Caki2 (cell line): ENCODE measurements around the gene SORCS1. TPM values are rescaled to one million over a fixed set of nuclear protein-coding genes. Genes with fewer than 3 reads are reported as not detected.

Experiments used
- DNase-seq: peaks from one replicate; pipeline ENCODE4 v3.0.0-alpha.2; 2015; ENCODE audit warnings: low read depth
- in situ Hi-C: cut with HindIII; loops from 2 replicates; pipeline ENCODE4 v1.10.0; 2016; ENCODE audit warnings: low sequenced_read_pairs, low pct_unique_long_range_greater_than_20kb, mixed read lengths
- total RNA-seq: library from RNA; depleted of rRNA; stranded (reverse); fragments of >200 nt; shearing (Covaris generic); gene quantifications from 2 replicates; pipeline ENCODE4 v1.2.3, GENCODE V29; 2014; ENCODE audit warnings: low replicate concordance

The SORCS1 gene
- total RNA-seq, 1 experiment from 2014 or later: not detected

GRCh38 chr10:106816318-106817085 lies 348.0 kb downstream of the SORCS1 start:
- no peak for DNase-seq
- in situ Hi-C loops: no loop called here

GRCh38 chr10:106815427-106816043 lies 349.0 kb downstream of the SORCS1 start:
- in situ Hi-C loops: no loop called here
- no peak for DNase-seq

GRCh38 chr10:106804992-106805582 lies 359.4 kb downstream of the SORCS1 start:
- in situ Hi-C loops: no loop called here

GRCh38 chr10:106802949-106803348 lies 361.6 kb downstream of the SORCS1 start:
- in situ Hi-C loops: no loop called here
- no peak for DNase-seq

More at GRCh38 chr10:106804992-106805582, 359.4 kb downstream of the SORCS1 start:
- DNase-seq: no peak

- no peak for DNase-seq
- in situ Hi-C loops: no loop called here
These were observed 364.7 kb downstream of the SORCS1 start for GRCh38 chr10:106799776-106800175.

GRCh38 chr10:106795619-106796018 lies 368.9 kb downstream of the SORCS1 start:
- no peak for DNase-seq
- in situ Hi-C loops: no loop called here

GRCh38 chr10:106793617-106794016 lies 370.9 kb downstream of the SORCS1 start:
- in situ Hi-C loops: no loop called here
- no peak for DNase-seq

- in situ Hi-C loops: no loop called here
- DNase-seq: no peak
These were observed 374.9 kb downstream of the SORCS1 start for GRCh38 chr10:106789623-106790022.

- in situ Hi-C loops: no loop called here
- DNase-seq: no peak
These were observed 375.5 kb downstream of the SORCS1 start for GRCh38 chr10:106788982-106789381.

- DNase-seq: no peak
- in situ Hi-C loops: no loop called here
These were observed 379.0 kb downstream of the SORCS1 start for GRCh38 chr10:106785528-106785927.

- in situ Hi-C loops: no loop called here
- DNase-seq: no peak
These were observed 383.9 kb downstream of the SORCS1 start for GRCh38 chr10:106780632-106781031.

GRCh38 chr10:106777841-106778240 lies 386.7 kb downstream of the SORCS1 start:
- in situ Hi-C loops: no loop called here
- no peak for DNase-seq

GRCh38 chr10:106775127-106775526 lies 389.4 kb downstream of the SORCS1 start:
- no peak for DNase-seq
- in situ Hi-C loops: no loop called here

GRCh38 chr10:106772957-106773356 lies 391.5 kb downstream of the SORCS1 start:
- in situ Hi-C loops: no loop called here
- DNase-seq: no peak

- DNase-seq: no peak
- in situ Hi-C loops: no loop called here
These were observed 393.4 kb downstream of the SORCS1 start for GRCh38 chr10:106771154-106771553.

GRCh38 chr10:106768204-106768603 lies 396.3 kb downstream of the SORCS1 start:
- no peak for DNase-seq
- in situ Hi-C loops: no loop called here

GRCh38 chr10:106765928-106766327 lies 398.6 kb downstream of the SORCS1 start:
- no peak for DNase-seq
- in situ Hi-C loops: no loop called here

GRCh38 chr10:106765241-106765754 lies 399.2 kb downstream of the SORCS1 start:
- in situ Hi-C loops: no loop called here
- no peak for DNase-seq

- DNase-seq: no peak
- in situ Hi-C loops: no loop called here
These were observed 400.1 kb downstream of the SORCS1 start for GRCh38 chr10:106764360-106764759.
